ENCODE results near the gene SWT1.

DNA sequence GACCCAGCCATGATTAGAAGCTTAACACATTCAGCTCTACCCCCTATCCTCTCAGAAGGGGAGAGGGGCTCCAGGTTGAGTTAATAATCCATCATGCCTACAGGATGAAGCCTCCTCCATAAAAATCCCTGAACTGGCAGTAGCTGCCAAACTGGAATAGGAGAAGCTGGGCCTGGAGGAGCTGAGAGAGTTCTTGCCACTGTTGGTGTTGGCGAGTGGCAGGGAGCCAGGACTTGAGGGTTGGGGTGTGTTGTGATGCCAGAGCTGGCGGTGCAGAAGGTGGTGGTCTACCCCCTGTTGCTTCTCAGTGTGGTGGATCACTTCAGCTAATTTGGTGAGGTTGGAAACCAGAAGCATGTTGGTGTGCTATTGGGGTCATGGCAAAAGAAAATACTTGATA lies 123.6 kb downstream of the SWT1 start:
- TF ChIP-seq, protein P1, sequence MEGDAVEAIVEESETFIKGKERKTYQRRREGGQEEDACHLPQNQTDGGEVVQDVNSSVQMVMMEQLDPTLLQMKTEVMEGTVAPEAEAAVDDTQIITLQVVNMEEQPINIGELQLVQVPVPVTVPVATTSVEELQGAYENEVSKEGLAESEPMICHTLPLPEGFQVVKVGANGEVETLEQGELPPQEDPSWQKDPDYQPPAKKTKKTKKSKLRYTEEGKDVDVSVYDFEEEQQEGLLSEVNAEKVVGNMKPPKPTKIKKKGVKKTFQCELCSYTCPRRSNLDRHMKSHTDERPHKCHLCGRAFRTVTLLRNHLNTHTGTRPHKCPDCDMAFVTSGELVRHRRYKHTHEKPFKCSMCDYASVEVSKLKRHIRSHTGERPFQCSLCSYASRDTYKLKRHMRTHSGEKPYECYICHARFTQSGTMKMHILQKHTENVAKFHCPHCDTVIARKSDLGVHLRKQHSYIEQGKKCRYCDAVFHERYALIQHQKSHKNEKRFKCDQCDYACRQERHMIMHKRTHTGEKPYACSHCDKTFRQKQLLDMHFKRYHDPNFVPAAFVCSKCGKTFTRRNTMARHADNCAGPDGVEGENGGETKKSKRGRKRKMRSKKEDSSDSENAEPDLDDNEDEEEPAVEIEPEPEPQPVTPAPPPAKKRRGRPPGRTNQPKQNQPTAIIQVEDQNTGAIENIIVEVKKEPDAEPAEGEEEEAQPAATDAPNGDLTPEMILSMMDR (IDR thresholded peaks at IDR 0.05) = no peak
- TF ChIP-seq POLR2A (IDR thresholded peaks at IDR 0.05) = no peak
